Endodermal cell (in vitro differentiated cells): ENCODE results near the gene NDUFV2. TPM values are rescaled to one million over a fixed set of nuclear protein-coding genes. Genes with fewer than 3 reads are reported as not detected.

Source experiments
- DNase-seq: peaks from one replicate; pipeline ENCODE4 v3.0.0-alpha.2; 2017
- H3K27ac ChIP-seq: 2 replicates; pipeline ENCODE4 v1.5.1; 2013; ENCODE audit warnings: mild to moderate bottlenecking, low read depth, low read length, moderate library complexity
- H3K27me3 ChIP-seq: 2 replicates; pipeline ENCODE4 v1.6.1; 2013; ENCODE audit warnings: mild to moderate bottlenecking, low read length, moderate library complexity; ENCODE audit not compliant: insufficient read depth, control insufficient read depth, poor library complexity, severe bottlenecking
- H3K36me3 ChIP-seq: 2 replicates; pipeline ENCODE4 v1.7.0; 2013; ENCODE audit warnings: mild to moderate bottlenecking, low read length, moderate library complexity; ENCODE audit not compliant: control insufficient read depth, insufficient read depth
- H3K4me1 ChIP-seq: one replicate; pipeline ENCODE4 v1.7.0; 2013; ENCODE audit warnings: low read length; ENCODE audit not compliant: control insufficient read depth, insufficient read depth
- H3K4me3 ChIP-seq: 2 replicates; pipeline ENCODE4 v1.5.1; 2013; ENCODE audit warnings: mild to moderate bottlenecking, low read length, moderate library complexity
- H3K9ac ChIP-seq: 2 replicates; pipeline ENCODE4 v1.6.1; 2013; ENCODE audit warnings: mild to moderate bottlenecking, low read length, moderate library complexity; ENCODE audit not compliant: poor library complexity, severe bottlenecking; ENCODE audit errors: extremely low read depth
- H3K9me3 ChIP-seq: 2 replicates; pipeline ENCODE4 v1.6.1; 2013; ENCODE audit warnings: mild to moderate bottlenecking, low read length, moderate library complexity; ENCODE audit not compliant: control insufficient read depth
- H3K27ac Mint-ChIP-seq: 2 replicates; pipeline ENCODE4 v1.8.0; 2020; ENCODE audit warnings: mixed read lengths
- H3K27me3 Mint-ChIP-seq: 2 replicates; pipeline ENCODE4 v1.8.0; 2021; ENCODE audit warnings: mild to moderate bottlenecking, mixed read lengths; ENCODE audit not compliant: insufficient read depth
- H3K36me3 Mint-ChIP-seq: 2 replicates; pipeline ENCODE4 v1.8.0; 2020; ENCODE audit warnings: low read depth, mixed read lengths
- H3K4me1 Mint-ChIP-seq: 2 replicates; pipeline ENCODE4 v1.8.0; 2020; ENCODE audit warnings: mixed read lengths
- H3K4me3 Mint-ChIP-seq: 2 replicates; pipeline ENCODE4 v1.8.0; 2020; ENCODE audit warnings: mild to moderate bottlenecking, moderate library complexity, mixed read lengths
- H3K9me3 Mint-ChIP-seq: 2 replicates; pipeline ENCODE4 v1.8.0; 2020; ENCODE audit warnings: mild to moderate bottlenecking, mixed read lengths
- CTCF ChIP-seq: fragments of 200-600 bp; sonication (generic); conservative IDR thresholded peaks from 2 replicates; pipeline ENCODE4 v1.5.0; 2021; ENCODE audit warnings: antibody characterized with exemption, mild to moderate bottlenecking
- WGBS, 2 experiments: methylation state at CpG; one replicate each; pipeline versions ENCODE4 v1.1.5 to v1.1.7; 2013; ENCODE audit warnings: missing lambda C conversion rate in 2 of 2, mixed read lengths in 1 of 2; ENCODE audit not compliant: insufficient coverage in 1 of 2, insufficient read length in 1 of 2; 5-methylcytosine and 5-hydroxymethylcytosine counted together
- total RNA-seq, 2 donors: library from RNA; stranded (reverse); fragmentation: NEBNext Ultra II Directional in 1 of 2; extraction: Animal tissue kit (Norgen Biotek cat#: 25700) in 1 of 2; gene quantifications; 2 replicates in 1 of 2; 3 replicates in 1 of 2; pipeline ENCODE4 v1.2.1, GENCODE V29; 2021

Gene NDUFV2
- total RNA-seq, 2 donors from 2014 or later: 123 to 138 TPM

- H3K27me3 ChIP-seq: no peaks in the 10 kb centered on the region
- no peak overlapping the region for H3K4me3 ChIP-seq
- H3K27ac ChIP-seq: no peak overlapping the region
- Mint-ChIP-seq H3K4me3 (no peak overlapping the region), H3K9me3 (no peaks in the 10 kb centered on the region), H3K27ac (no peak overlapping the region), H3K27me3 (no peaks in the 10 kb centered on the region), H3K36me3 (peaks cover 21% of the 10 kb centered on the region), H3K4me1 (no peaks in the 10 kb centered on the region)
- DNase-seq: no peak
- TF ChIP-seq CTCF: no peak
- peaks cover 8% of the 10 kb centered on the region for H3K36me3 ChIP-seq
- 100% methylated on average over 1 of the region's 1 CpG for WGBS, 2 experiments
- H3K9ac ChIP-seq: no peak overlapping the region
- no peaks in the 10 kb centered on the region for H3K9me3 ChIP-seq
- H3K4me1 ChIP-seq: no peaks in the 10 kb centered on the region
Observed at GRCh38 chr18:9178557-9178956, 76.1 kb downstream of the NDUFV2 start.

- H3K9me3 Mint-ChIP-seq: no peaks in the 10 kb centered on the region
- TF ChIP-seq CTCF: no peak
- Histone ChIP-seq H3K9ac (no peak overlapping the region), H3K4me3 (no peak overlapping the region), H3K4me1 (no peaks in the 10 kb centered on the region), H3K36me3 (peaks cover 11% of the 10 kb centered on the region), H3K9me3 (no peaks in the 10 kb centered on the region), H3K27ac (no peak overlapping the region), H3K27me3 (no peaks in the 10 kb centered on the region)
- no peaks in the 10 kb centered on the region for H3K4me1 Mint-ChIP-seq
- 97% methylated on average over 2 of the region's 3 CpGs; no CpG with 5 or more reads in 1 of the 2 experiments for WGBS, 2 experiments
- peaks cover 24% of the 10 kb centered on the region for H3K36me3 Mint-ChIP-seq
- H3K27me3 Mint-ChIP-seq: no peaks in the 10 kb centered on the region
- DNase-seq: no peak
- no peak overlapping the region for H3K4me3 Mint-ChIP-seq
- H3K27ac Mint-ChIP-seq: no peak overlapping the region
Observed at GRCh38 chr18:9181275-9181674, 78.8 kb downstream of the NDUFV2 start.

GRCh38 chr18:9182852-9183399, 80.4 kb downstream of the NDUFV2 start:
- H3K4me1 Mint-ChIP-seq: no peaks in the 10 kb centered on the region
- Histone ChIP-seq H3K9ac (no peak overlapping the region), H3K4me1 (no peaks in the 10 kb centered on the region), H3K4me3 (no peak overlapping the region), H3K27ac (no peak overlapping the region), H3K9me3 (no peaks in the 10 kb centered on the region), H3K27me3 (no peaks in the 10 kb centered on the region), H3K36me3 (peaks cover 11% of the 10 kb centered on the region)
- no peaks in the 10 kb centered on the region for H3K9me3 Mint-ChIP-seq
- DNase-seq: no peak
- WGBS, 2 experiments: 75 to 100% methylated on average over 2 to 5 of the region's 5 CpGs
- H3K27ac Mint-ChIP-seq: no peak overlapping the region
- H3K36me3 Mint-ChIP-seq: peaks cover 29% of the 10 kb centered on the region
- no peaks in the 10 kb centered on the region for H3K27me3 Mint-ChIP-seq
- TF ChIP-seq CTCF: no peak
- no peak overlapping the region for H3K4me3 Mint-ChIP-seq

Other genes with a start within 250 kb of the NDUFV2 start
- gene ANKRD12, start 34.1 kb downstream of the NDUFV2 start, total RNA-seq: 10 to 100 TPM; 36.0 to 41.6 TPM
- gene TWSG1, start 232.1 kb downstream of the NDUFV2 start, total RNA-seq: 10 to 100 TPM; 30.7 to 31.4 TPM